ENCODE measurements around the gene TMEM184B. TPM values are rescaled to one million over a fixed set of nuclear protein-coding genes. Genes with fewer than 3 reads are reported as not detected.
A peak's percentile ranks its signal among the peaks of the same experiment; 100 is the strongest.

TMEM184B gene
- total RNA-seq, 1 donor from 2014 or later: 88.0 TPM

GRCh38 chr22:38286915-38287669 is 14.3 kb upstream of the TMEM184B start:
- TF ChIP-seq CTCF (IDR thresholded peaks at IDR 0.05): no peak
- Mint-ChIP-seq H3K9me3 (ENCODE audit: unreplicated experiment) (no peaks in the 10 kb centered on the region), H3K4me3 (ENCODE audit: unreplicated experiment) (no peak overlapping the region), H3K4me1 (ENCODE audit: unreplicated experiment) (peaks cover 19% of the 10 kb centered on the region), H3K27me3 (ENCODE audit: unreplicated experiment) (no peaks in the 10 kb centered on the region), H3K27ac (ENCODE audit: unreplicated experiment) (no peak overlapping the region), H3K36me3 (ENCODE audit: unreplicated experiment) (peaks cover 13% of the 10 kb centered on the region)
- DNase-seq (ENCODE audit: extremely low spot score, unreplicated experiment): no peak

DNA sequence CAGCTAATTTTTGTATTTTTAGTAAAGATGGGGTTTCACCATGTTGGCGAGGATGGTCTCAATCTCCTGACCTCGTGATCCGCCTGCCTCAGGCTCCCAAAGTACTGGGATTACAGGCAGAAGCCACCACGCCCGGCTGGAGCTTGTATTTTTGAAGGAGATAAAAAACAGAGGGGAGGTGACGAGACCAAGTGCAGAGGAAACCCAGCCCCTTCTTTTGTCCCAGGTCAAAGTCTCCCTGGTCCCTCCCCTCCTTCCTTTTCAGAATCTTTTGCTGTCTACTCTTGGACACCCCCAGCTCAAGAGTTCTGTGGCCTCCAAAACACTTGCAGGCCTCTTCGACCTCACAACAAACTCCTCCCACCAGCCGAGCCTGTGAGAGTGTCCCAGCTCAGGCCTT is 12.2 kb upstream of the TMEM184B start:
- no peak for TF ChIP-seq CTCF (IDR thresholded peaks at IDR 0.05)
- Mint-ChIP-seq H3K9me3 (ENCODE audit: unreplicated experiment) (no peaks in the 10 kb centered on the region), H3K36me3 (ENCODE audit: unreplicated experiment) (peaks cover 6% of the 10 kb centered on the region), H3K27me3 (ENCODE audit: unreplicated experiment) (no peaks in the 10 kb centered on the region), H3K4me3 (ENCODE audit: unreplicated experiment) (no peak overlapping the region), H3K4me1 (ENCODE audit: unreplicated experiment) (peaks cover 19% of the 10 kb centered on the region), H3K27ac (ENCODE audit: unreplicated experiment) (peak overlapping the region; percentile 35)
- no peak for DNase-seq (ENCODE audit: extremely low spot score, unreplicated experiment)

GRCh38 chr22:38284042-38284402 is 11.2 kb upstream of the TMEM184B start:
- TF ChIP-seq CTCF (IDR thresholded peaks at IDR 0.05): no peak
- Mint-ChIP-seq H3K27me3 (ENCODE audit: unreplicated experiment) (no peaks in the 10 kb centered on the region), H3K4me1 (ENCODE audit: unreplicated experiment) (peaks cover 19% of the 10 kb centered on the region), H3K36me3 (ENCODE audit: unreplicated experiment) (peaks cover 3% of the 10 kb centered on the region), H3K4me3 (ENCODE audit: unreplicated experiment) (no peak overlapping the region), H3K27ac (ENCODE audit: unreplicated experiment) (peak overlapping the region; percentile 66), H3K9me3 (ENCODE audit: unreplicated experiment) (no peaks in the 10 kb centered on the region)
- no peak for DNase-seq (ENCODE audit: extremely low spot score, unreplicated experiment)

- Mint-ChIP-seq H3K27me3 (ENCODE audit: unreplicated experiment) (no peaks in the 10 kb centered on the region), H3K36me3 (ENCODE audit: unreplicated experiment) (no peaks in the 10 kb centered on the region), H3K9me3 (ENCODE audit: unreplicated experiment) (no peaks in the 10 kb centered on the region), H3K27ac (ENCODE audit: unreplicated experiment) (no peak overlapping the region), H3K4me1 (ENCODE audit: unreplicated experiment) (peaks cover 19% of the 10 kb centered on the region), H3K4me3 (ENCODE audit: unreplicated experiment) (no peak overlapping the region)
- DNase-seq (ENCODE audit: extremely low spot score, unreplicated experiment): no peak
- no peak for TF ChIP-seq CTCF (IDR thresholded peaks at IDR 0.05)
These were observed 9.6 kb upstream of the TMEM184B start for GRCh38 chr22:38282397-38282796.

DNA sequence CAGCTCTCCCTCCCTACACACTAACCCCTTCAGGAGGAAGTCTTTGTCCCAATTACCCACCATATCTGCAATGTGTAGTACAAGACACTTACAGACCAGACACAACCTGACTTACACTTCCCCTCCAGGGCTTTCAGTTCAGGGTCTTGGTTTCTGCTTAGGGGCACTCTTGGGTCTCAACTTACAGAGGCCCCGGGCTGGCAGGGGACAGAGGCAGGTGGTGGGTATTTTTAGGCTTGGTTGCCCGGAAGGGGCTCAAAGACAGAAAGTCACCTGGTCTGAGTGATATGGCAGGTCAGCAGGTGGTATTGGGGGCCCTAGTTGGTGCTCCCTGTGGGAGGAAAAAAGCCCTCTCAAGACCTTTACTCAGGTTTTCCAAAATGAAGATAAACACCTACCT is 3.4 kb upstream of the TMEM184B start:
- Mint-ChIP-seq H3K4me3 (ENCODE audit: unreplicated experiment) (no peak overlapping the region), H3K36me3 (ENCODE audit: unreplicated experiment) (no peaks in the 10 kb centered on the region), H3K4me1 (ENCODE audit: unreplicated experiment) (peaks cover 23% of the 10 kb centered on the region), H3K27me3 (ENCODE audit: unreplicated experiment) (no peaks in the 10 kb centered on the region), H3K9me3 (ENCODE audit: unreplicated experiment) (no peaks in the 10 kb centered on the region), H3K27ac (ENCODE audit: unreplicated experiment) (no peak overlapping the region)
- no peak for DNase-seq (ENCODE audit: extremely low spot score, unreplicated experiment)
- no peak for TF ChIP-seq CTCF (IDR thresholded peaks at IDR 0.05)

All from osteocyte (in vitro differentiated cells).